HT-29 (cell line): ENCODE results near the gene ZNF836. TPM values are rescaled to one million over a fixed set of nuclear protein-coding genes. Genes with fewer than 3 reads are reported as not detected.

Source experiments
- small RNA-seq: library from RNA; depleted of rRNA; stranded (forward); fragments of <200 nt; gene quantifications from one replicate; pipeline ENCODE3, GENCODE V24; 2014
- total RNA-seq: library from RNA; depleted of rRNA; stranded (reverse); fragments of >200 nt; shearing (Covaris generic); gene quantifications from 2 replicates; pipeline ENCODE4 v1.2.3, GENCODE V29; 2014; rRNA removed

ZNF836 gene
- total RNA-seq, 1 experiment from 2014 or later: 1.6 TPM

Small RNA genes within 50 kb of the gene (small RNA-seq; reads per million reads assigned to genes)
- gene RPL37P23: 0.65 reads per million

Other genes starting within 250 kb of the ZNF836 start
- 1.3 and 2.8 TPM in 2 replicates for gene ZNF613, start 244.1 kb downstream of the ZNF836 start, total RNA-seq
- gene ZNF350, start 184.8 kb downstream of the ZNF836 start, total RNA-seq: 1.3 and 1.9 TPM in 2 replicates
- gene ZNF615, start 163.4 kb downstream of the ZNF836 start, total RNA-seq: 0.41 and 1.4 TPM in 2 replicates
- 6.0 and 7.4 TPM in 2 replicates for gene ZNF614, start 143.2 kb downstream of the ZNF836 start, total RNA-seq
- 4.9 and 5.3 TPM in 2 replicates for gene ZNF432, start 122.8 kb downstream of the ZNF836 start, total RNA-seq
- 6.7 and 8.7 TPM in 2 replicates for gene ZNF841, start 75.9 kb downstream of the ZNF836 start, total RNA-seq
- gene ZNF616, start 31.7 kb downstream of the ZNF836 start, total RNA-seq: 0.50 and 0.81 TPM in 2 replicates
- gene PPP2R1A, start 18.4 kb upstream of the ZNF836 start, total RNA-seq: 430 and 450 TPM in 2 replicates
- gene ZNF766, start 98.0 kb upstream of the ZNF836 start, total RNA-seq: 6.1 and 9.2 TPM in 2 replicates
- gene ZNF480, start 125.5 kb upstream of the ZNF836 start, total RNA-seq: 0.51 and 0.73 TPM in 2 replicates
- gene ZNF610, start 164.6 kb upstream of the ZNF836 start, total RNA-seq: not detected in 2 replicates
- not detected in 2 replicates for gene ZNF880, start 198.3 kb upstream of the ZNF836 start, total RNA-seq
- not detected in 2 replicates for gene ZNF528, start 226.2 kb upstream of the ZNF836 start, total RNA-seq